GM12878 (cell line): ENCODE results near the gene RPS6KA3. TPM values are rescaled to one million over a fixed set of nuclear protein-coding genes. Genes with fewer than 3 reads are reported as not detected.
A peak's percentile ranks its signal among the peaks of the same experiment; 100 is the strongest.

Source experiments
- ATAC-seq: fragments of 200-7000 bp; cut with Tn5 transposase; 3 replicates; pipeline ENCODE4 v1.9.1; 2020; ENCODE audit warnings: mild to moderate bottlenecking, moderate library complexity
- BruUV-seq: library from RNA; stranded (reverse); fragments of 400-500 nt; replicated peaks from 2 replicates; lab custom pipeline; 2021; lab: Mats Ljungman, UMichigan
- CTCF ChIA-PET: fragments of 300-600 bp; sonication (Branson Sonifier 250); formaldehyde crosslinking; extraction: SDS; loops from one replicate; lab custom pipeline; 2021; ENCODE audit warnings: inconsistent platforms; lab: Yijun Ruan, JAX
- POLR2A ChIA-PET: fragments of 350-600 bp; formaldehyde crosslinking; extraction: SDS; loops from one replicate; lab custom pipeline; 2021; ENCODE audit warnings: inconsistent platforms; lab: Charles Lee
- RAD21 ChIA-PET: fragments of 300-600 bp; sonication (Branson Sonifier 250); formaldehyde crosslinking; loops from one replicate; lab custom pipeline; 2023; ENCODE audit warnings: antibody characterized with exemption; ENCODE audit not compliant: unreplicated experiment; lab: Charles Lee
- SMC1A ChIA-PET: fragments of 300-600 bp; sonication (Branson Sonifier 250); formaldehyde crosslinking; loops from one replicate; lab custom pipeline; 2023; ENCODE audit not compliant: unreplicated experiment, uncharacterized antibody; lab: Charles Lee
- DNase-seq: peaks from one replicate; pipeline ENCODE4 v3.0.0-alpha.2; 2011; ENCODE audit warnings: low read depth, low spot score
- FAIRE-seq: peaks from 3 replicates; lab custom pipeline; 2011; peaks lifted over from hg19 to GRCh38; lab: Jason Lieb, UNC
- H2AFZ ChIP-seq: 2 replicates; pipeline ENCODE4 v1.6.0; 2011; ENCODE audit warnings: low read depth, low read length, control low read depth; ENCODE audit not compliant: control insufficient read depth
- H3K27ac ChIP-seq: 2 replicates; pipeline ENCODE4 v1.5.1; 2011; ENCODE audit warnings: control low read depth; ENCODE audit not compliant: control insufficient read depth, insufficient read depth
- H3K27me3 ChIP-seq, 2 experiments: replicated peaks in 1 of 2; 2 replicates each; pipeline versions ENCODE4 v1.6.0 to v1.6.1; 2011; ENCODE audit warnings: low read length in 1 of 2; ENCODE audit not compliant: control insufficient read depth in 2 of 2, insufficient read depth in 2 of 2
- H3K36me3 ChIP-seq, 2 experiments: 2 replicates each; pipeline ENCODE4 v1.5.1; 2011; ENCODE audit warnings: low read length in 1 of 2; ENCODE audit not compliant: control insufficient read depth in 2 of 2, insufficient read depth in 2 of 2
- H3K4me1 ChIP-seq: 2 replicates; pipeline ENCODE4 v1.6.1; 2011; ENCODE audit warnings: mild to moderate bottlenecking, low read length, moderate library complexity, mixed read lengths; ENCODE audit not compliant: control insufficient read depth, insufficient read depth
- H3K4me2 ChIP-seq: 2 replicates; pipeline ENCODE4 v1.6.0; 2011; ENCODE audit warnings: control low read depth; ENCODE audit not compliant: control insufficient read depth, insufficient read depth
- H3K4me3 ChIP-seq: fragments of 200-600 bp; sonication (generic); 2 replicates; pipeline ENCODE4 v1.5.1; 2016
- H3K79me2 ChIP-seq: 2 replicates; pipeline ENCODE4 v1.6.0; 2011; ENCODE audit warnings: low read length; ENCODE audit not compliant: control insufficient read depth, insufficient read depth
- H3K9ac ChIP-seq: 2 replicates; pipeline ENCODE4 v1.8.0; 2011; ENCODE audit warnings: low read length, control low read depth, mixed read lengths; ENCODE audit not compliant: control insufficient read depth, insufficient read depth
- H3K9me3 ChIP-seq: replicated peaks from 3 replicates; pipeline ENCODE4 v1.5.1; 2011; ENCODE audit warnings: mild to moderate bottlenecking, low read length; ENCODE audit not compliant: control insufficient read depth, insufficient read depth
- H4K20me1 ChIP-seq: 2 replicates; pipeline ENCODE4 v1.6.0; 2011; ENCODE audit not compliant: control insufficient read depth, insufficient read depth
- BCL11A ChIP-seq: IDR thresholded peaks from 2 replicates; pipeline ENCODE4 v1.6.1; 2011; ENCODE audit warnings: low read depth, low read length
- ETV6 ChIP-seq, 2 experiments: fragments of 450-650 bp in 1 of 2; IDR thresholded peaks in 1 of 2; conservative IDR thresholded peaks in 1 of 2; 2 replicates each; pipeline ENCODE4 v1.6.1; 2014; ENCODE audit warnings: antibody characterized with exemption in 1 of 2, borderline replicate concordance in 1 of 2, low read depth in 1 of 2, mild to moderate bottlenecking in 1 of 2, moderate library complexity in 1 of 2
- GABPA ChIP-seq: IDR thresholded peaks from 2 replicates; pipeline ENCODE4 v1.6.1; 2014; ENCODE audit warnings: antibody characterized with exemption, low read depth, mild to moderate bottlenecking, inconsistent platforms
- GATAD2B ChIP-seq: fragments of 450-650 bp; conservative IDR thresholded peaks from 2 replicates; pipeline ENCODE4 v1.6.1; 2017; ENCODE audit warnings: low read depth, mild to moderate bottlenecking, moderate library complexity
- HCFC1 ChIP-seq: fragments of 150-350 bp; IDR thresholded peaks from 2 replicates; pipeline ENCODE4 v1.6.1; 2014; ENCODE audit warnings: low read length
- JUND ChIP-seq: IDR thresholded peaks from 2 replicates; pipeline ENCODE4 v1.6.1; 2012; ENCODE audit warnings: low read depth, mild to moderate bottlenecking, low read length, improper control_type of control experiment, moderate library complexity
- MYB ChIP-seq: fragments of 150-350 bp; IDR thresholded peaks from 2 replicates; pipeline ENCODE4 v1.6.1; 2014; ENCODE audit warnings: mild to moderate bottlenecking, low read depth, low read length, borderline replicate concordance
- NFIC ChIP-seq: IDR thresholded peaks from 2 replicates; pipeline ENCODE4 v1.6.1; 2012; ENCODE audit warnings: low read depth, mild to moderate bottlenecking, inconsistent platforms, low read length, moderate library complexity
- POLR2AphosphoS2 ChIP-seq: IDR thresholded peaks from 2 replicates; pipeline ENCODE4 v1.6.1; 2011; ENCODE audit warnings: low read depth, mild to moderate bottlenecking, low read length, improper control_type of control experiment, moderate library complexity
- SMAD1 ChIP-seq: fragments of 450-650 bp; IDR thresholded peaks from 2 replicates; pipeline ENCODE4 v1.6.1; 2018; ENCODE audit warnings: mild to moderate bottlenecking, low read depth; ENCODE audit not compliant: partially characterized antibody
- STAT3 ChIP-seq: IDR thresholded peaks from 2 replicates; pipeline ENCODE4 v1.6.1; 2011; ENCODE audit warnings: low read depth, low read length, improper control_type of control experiment
- TCF7 ChIP-seq: IDR thresholded peaks from 2 replicates; pipeline ENCODE4 v1.6.1; 2014; ENCODE audit warnings: antibody characterized with exemption, borderline replicate concordance
- ZNF207 ChIP-seq: fragments of 450-650 bp; IDR thresholded peaks from 2 replicates; pipeline ENCODE4 v1.6.1; 2014; ENCODE audit warnings: antibody characterized with exemption, mild to moderate bottlenecking, borderline replicate concordance
- ZZZ3 ChIP-seq: IDR thresholded peaks from 2 replicates; pipeline ENCODE4 v1.6.1; 2011; ENCODE audit warnings: low read depth; ENCODE audit not compliant: control insufficient read depth, insufficient read length
- WGBS: methylation state at CpG from one replicate; pipeline ENCODE4 v1.1.6; 2016; ENCODE audit warnings: low lambda C conversion rate; ENCODE audit not compliant: insufficient replicate concordance, insufficient coverage; ENCODE audit errors: missing lambda C conversion rate; 5-methylcytosine and 5-hydroxymethylcytosine counted together
- in situ Hi-C: fragments of 300-500 bp; cut with MboI; formaldehyde crosslinking; loops from 9 replicates; pipeline ENCODE4 v1.14.3; 2018; ENCODE audit warnings: mixed read lengths
- intact Hi-C: fragments of 100-400 bp; cut with micrococcal nuclease; formaldehyde crosslinking; loops from one replicate; pipeline ENCODE4 v1.14.2; 2022; ENCODE audit not compliant: unreplicated experiment
- polyA plus RNA-seq, 11 experiments: library from polyadenylated mRNA; depleted of rRNA in 4 of 11; unstranded in 6 of 11; stranded (reverse) in 5 of 11; fragments of >200 nt; fragmentation: Nextera tagmentation in 4 of 11; fragmentation: Illumina TruSeq in 1 of 11; extraction: Ambion mirVana in 4 of 11; extraction: Trizol in 1 of 11; gene quantifications; 1 replicate in 1 of 11; 2 replicates in 10 of 11; pipeline versions ENCODE4 v1.2.1 to v1.2.3, GENCODE V29; 2011 to 2016; ENCODE audit warnings: inconsistent platforms in 2 of 11, missing spikeins in 2 of 11, low read depth in 1 of 11
- total RNA-seq, 4 experiments: library from RNA; depleted of rRNA in 3 of 4; stranded (reverse); fragments of >200 nt in 3 of 4; fragmentation: Illumina TruSeq in 1 of 4; extraction: Trizol in 1 of 4; gene quantifications; 2 replicates each; pipeline versions ENCODE4 v1.2.1 to v1.2.3, GENCODE V29; 2013 to 2021
- TF ChIP-seq, protein P1 (sequence below): fragments of 150-350 bp; IDR thresholded peaks from 2 replicates; pipeline ENCODE4 v1.6.1; 2016; ENCODE audit warnings: low read depth, low read length

Gene RPS6KA3
- total and polyA plus RNA-seq, 10 of the 15 experiments (the other 5 are each of a cell fraction or from before 2014, with no cell fraction given) = 2.8 to 35.6 (median 15.8) TPM

DNA sequence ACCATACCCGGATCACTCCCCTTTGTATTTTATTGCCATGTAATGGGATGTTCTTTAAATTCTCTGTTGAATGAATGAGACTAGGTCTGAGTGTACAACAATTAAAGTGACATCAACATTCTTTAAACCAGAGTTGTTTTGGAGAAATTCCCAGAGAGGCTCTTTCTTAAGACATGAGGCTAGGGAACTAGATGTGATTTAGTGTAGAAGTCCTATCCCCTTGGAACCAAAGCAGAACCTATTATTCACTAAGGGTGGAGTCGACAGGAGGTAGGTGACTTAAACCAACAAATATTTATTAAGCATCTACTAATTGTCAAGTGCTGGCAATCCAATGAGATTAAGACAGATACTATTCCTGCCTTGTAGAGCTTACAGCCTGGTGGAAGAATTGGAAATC, 126.7 kb downstream of the RPS6KA3 start:
- Histone ChIP-seq H2AFZ (no peak overlapping the region), H3K27ac (no peak overlapping the region), H3K9me3 (no peaks in the 10 kb centered on the region), H3K79me2 (peaks cover 41% of the 10 kb centered on the region), H4K20me1 (no peaks in the 10 kb centered on the region), H3K27me3 (no peaks in the 10 kb centered on the region), H3K36me3 (peaks cover 0 to 12% of the 10 kb centered on the region in 2 experiments; a peak in 3 of 4 replicates), H3K9ac (peak overlapping the region; percentile 93), H3K4me1 (peaks cover 8% of the 10 kb centered on the region; the same call in 1 of the 2 replicates)
- RAD21 ChIA-PET = interaction anchor here (1.6 kb wide), 1 partner anchor 235 kb away, joined by 6 read pairs; no protein-coding TSS in a partner anchor
- CTCF ChIA-PET = interaction anchor here (1.0 kb wide), 1 partner anchor 235 kb away, joined by 5 read pairs; no protein-coding TSS in a partner anchor
- FAIRE-seq (no peak), ATAC-seq (no peak)
- in situ Hi-C loops = no loop called here
- TSS peak; percentile 52 for BruUV-seq
- TF ChIP-seq MYB = no peak
- no peak for TF ChIP-seq GABPA
- TF ChIP-seq, all 136 proteins: peak for 0
- SMC1A ChIA-PET = interaction anchor here (0.8 to 1.4 kb wide), 3 partner anchors 14 to 235 kb away, joined by 3 read pairs; no protein-coding TSS in a partner anchor
- peak overlapping the region; percentile 97 for H3K4me3 ChIP-seq
- intact Hi-C loops = no loop called here
- no peak for DNase-seq
- 39% methylated on average over 2 of the region's 2 CpGs for WGBS
- H3K4me2 ChIP-seq = peak overlapping the region; percentile 87
- POLR2A ChIA-PET = interaction anchor here (0.6 to 1.9 kb wide), 4 partner anchors 13 to 235 kb away, joined by 3 to 5 read pairs (median 3); no protein-coding TSS in a partner anchor

- in situ Hi-C loops (no loop called here), intact Hi-C loops (no loop called here)
- RAD21 ChIA-PET = no interaction called here
- H3K4me3 ChIP-seq = no peak overlapping the region
- H3K9me3 ChIP-seq = no peaks in the 10 kb centered on the region
- no peak for FAIRE-seq
- SMC1A ChIA-PET = no interaction called here
- H3K27ac ChIP-seq = no peak overlapping the region
- CTCF ChIA-PET = no interaction called here
- H3K4me2 ChIP-seq = no peak overlapping the region
- H3K36me3 ChIP-seq = peaks cover 0 to 29% of the 10 kb centered on the region in 2 experiments
- H3K79me2 ChIP-seq = peaks cover 36% of the 10 kb centered on the region
- H2AFZ ChIP-seq = no peak overlapping the region
- H3K4me1 ChIP-seq = peaks cover 8% of the 10 kb centered on the region; the same call in 1 of the 2 replicates
- no TSS peak for BruUV-seq
- POLR2A ChIA-PET = interaction anchor here (0.7 kb wide), 1 partner anchor 42 kb away, joined by 3 read pairs; no protein-coding TSS in a partner anchor
- ATAC-seq = no peak
- 94% methylated on average over 5 of the region's 5 CpGs for whole genome bisulfite sequencing
- H3K9ac ChIP-seq = no peak overlapping the region
- no peak for DNase-seq
- no peaks in the 10 kb centered on the region for H3K27me3 ChIP-seq
- no peaks in the 10 kb centered on the region for H4K20me1 ChIP-seq
- no peak for TF ChIP-seq NFIC
- TF ChIP-seq ETV6 (conservative IDR thresholded peaks at IDR 0.05 in 1 of 2, IDR thresholded peaks at IDR 0.05 in 1 of 2; ENCODE audit: borderline replicate concordance in 1 of 2, low read depth in 1 of 2) = no peak
- TF ChIP-seq ZZZ3 = no peak
- no peak for TF ChIP-seq TCF7
- TF ChIP-seq SMAD1 = no peak
- no peak for TF ChIP-seq ZNF207
- TF ChIP-seq HCFC1 = no peak
- no peak for TF ChIP-seq POLR2AphosphoS2
- no peak for TF ChIP-seq BCL11A
- TF ChIP-seq GATAD2B = no peak
- TF ChIP-seq, protein P1, sequence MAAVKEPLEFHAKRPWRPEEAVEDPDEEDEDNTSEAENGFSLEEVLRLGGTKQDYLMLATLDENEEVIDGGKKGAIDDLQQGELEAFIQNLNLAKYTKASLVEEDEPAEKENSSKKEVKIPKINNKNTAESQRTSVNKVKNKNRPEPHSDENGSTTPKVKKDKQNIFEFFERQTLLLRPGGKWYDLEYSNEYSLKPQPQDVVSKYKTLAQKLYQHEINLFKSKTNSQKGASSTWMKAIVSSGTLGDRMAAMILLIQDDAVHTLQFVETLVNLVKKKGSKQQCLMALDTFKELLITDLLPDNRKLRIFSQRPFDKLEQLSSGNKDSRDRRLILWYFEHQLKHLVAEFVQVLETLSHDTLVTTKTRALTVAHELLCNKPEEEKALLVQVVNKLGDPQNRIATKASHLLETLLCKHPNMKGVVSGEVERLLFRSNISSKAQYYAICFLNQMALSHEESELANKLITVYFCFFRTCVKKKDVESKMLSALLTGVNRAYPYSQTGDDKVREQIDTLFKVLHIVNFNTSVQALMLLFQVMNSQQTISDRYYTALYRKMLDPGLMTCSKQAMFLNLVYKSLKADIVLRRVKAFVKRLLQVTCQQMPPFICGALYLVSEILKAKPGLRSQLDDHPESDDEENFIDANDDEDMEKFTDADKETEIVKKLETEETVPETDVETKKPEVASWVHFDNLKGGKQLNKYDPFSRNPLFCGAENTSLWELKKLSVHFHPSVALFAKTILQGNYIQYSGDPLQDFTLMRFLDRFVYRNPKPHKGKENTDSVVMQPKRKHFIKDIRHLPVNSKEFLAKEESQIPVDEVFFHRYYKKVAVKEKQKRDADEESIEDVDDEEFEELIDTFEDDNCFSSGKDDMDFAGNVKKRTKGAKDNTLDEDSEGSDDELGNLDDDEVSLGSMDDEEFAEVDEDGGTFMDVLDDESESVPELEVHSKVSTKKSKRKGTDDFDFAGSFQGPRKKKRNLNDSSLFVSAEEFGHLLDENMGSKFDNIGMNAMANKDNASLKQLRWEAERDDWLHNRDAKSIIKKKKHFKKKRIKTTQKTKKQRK = no peak
- TF ChIP-seq STAT3 = no peak
- no peak for TF ChIP-seq JUND
These were observed 130.8 kb downstream of the RPS6KA3 start for GRCh38 chrX:20135944-20136343.
